ENCODE data around the gene BNC2. TPM values are rescaled to one million over a fixed set of nuclear protein-coding genes. Genes with fewer than 3 reads are reported as not detected.
"Not testable (repeated sequence)": the region's sequence is repeated elsewhere in the genome, so short reads cannot be mapped to it uniquely, and the experiment has no call there.

Gene BNC2
- total RNA-seq, result 1 to 10 TPM in 4 of 6 donors, under 1 TPM in 2; 0.56 to 7.6 (median 2.4) TPM
- polyA plus RNA-seq, result under 1 TPM; 0.28 to 0.42 TPM

- ATAC-seq (peak; percentile 46 to 67 (median 56)), DNase-seq (peak in 3 of 6 donors; percentile 31 to 65 (median 55)), FAIRE-seq (no peak)
- TF ChIP-seq CTCF (IDR thresholded peaks at IDR 0.05), result no peak
- 1 to 2% methylated on average over 47 to 58 of the region's 58 CpGs for WGBS, 2 donors
- Histone ChIP-seq H3K4me1 (no peaks in the 10 kb centered on the region), H3K27ac (peak within 1 kb of the TSS in 2 of 4 donors; percentile 44 to 66), H3K27me3 (peaks cover 0 to 7% (median 0%) of the 10 kb centered on the region in 4 donors), H3K9me3 (no peaks in the 10 kb centered on the region), H3K36me3 (no peaks in the 10 kb centered on the region), H3K4me3 (peak within 1 kb of the TSS; percentile 29 to 59 (median 40))
- intact Hi-C loops (cut with DNase I), result no loop called here
Measured at GRCh38 chr9:16870596-16871335, at the start of gene BNC2. Gene BNC2 (minus strand): TSS chr9:16870670. CDS start chr9:16870648, 22 bp downstream.

- no peak overlapping the region for H3K27ac ChIP-seq
- H3K9me3 ChIP-seq, result no peaks in the 10 kb centered on the region
- no peak overlapping the region for H3K4me3 ChIP-seq
- 46 to 65% methylated on average over 4 of the region's 4 CpGs for WGBS, 2 donors
- no peak for TF ChIP-seq CTCF (IDR thresholded peaks at IDR 0.05)
- H3K36me3 ChIP-seq, result no peaks in the 10 kb centered on the region
- no peaks in the 10 kb centered on the region for H3K4me1 ChIP-seq
- H3K27me3 ChIP-seq, result no peaks in the 10 kb centered on the region
- DNase-seq (no peak), ATAC-seq (no peak), FAIRE-seq (no peak)
- intact Hi-C loops (cut with DNase I), result no loop called here
Measured at GRCh38 chr9:16918920-16919319, 48.5 kb upstream of the BNC2 start.

GRCh38 chr9:16915126-16915831, 44.8 kb upstream of the BNC2 start:
- TF ChIP-seq CTCF (IDR thresholded peaks at IDR 0.05), result no peak
- intact Hi-C loops (cut with DNase I), result no loop called here
- no peaks in the 10 kb centered on the region for H3K27me3 ChIP-seq
- 82 to 94% methylated on average over 6 of the region's 6 CpGs for WGBS, 2 donors
- no peak for DNase-seq
- no peak for ATAC-seq
- FAIRE-seq, result no peak
- no peak overlapping the region for H3K4me3 ChIP-seq
- no peak overlapping the region for H3K27ac ChIP-seq
- H3K36me3 ChIP-seq, result no peaks in the 10 kb centered on the region
- no peaks in the 10 kb centered on the region for H3K9me3 ChIP-seq
- no peaks in the 10 kb centered on the region for H3K4me1 ChIP-seq

DNA sequence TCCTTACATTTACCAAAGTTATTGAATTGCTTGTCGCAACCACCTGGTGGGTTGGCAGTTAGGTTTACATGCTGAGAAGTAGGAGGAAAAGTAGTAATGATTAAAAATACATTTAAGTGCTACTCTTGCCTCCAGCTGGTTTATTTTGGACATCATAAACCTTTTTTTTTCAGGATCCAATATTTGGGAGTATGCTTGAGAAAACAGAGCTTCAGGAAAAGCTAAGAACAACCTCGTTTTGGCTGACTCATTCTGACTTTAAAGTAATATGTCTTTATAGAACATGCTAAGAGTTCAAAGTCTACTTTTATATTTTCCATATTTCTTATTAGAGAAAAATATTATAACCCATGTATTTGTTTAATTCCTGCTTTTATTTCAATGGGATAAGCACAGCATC, 41.7 kb upstream of the BNC2 start:
- ATAC-seq (no peak), DNase-seq (no peak), FAIRE-seq (no peak)
- Histone ChIP-seq H3K27me3 (no peaks in the 10 kb centered on the region), H3K4me1 (no peaks in the 10 kb centered on the region), H3K4me3 (no peak overlapping the region), H3K36me3 (no peaks in the 10 kb centered on the region), H3K27ac (no peak overlapping the region), H3K9me3 (no peaks in the 10 kb centered on the region)
- no peak for TF ChIP-seq CTCF (IDR thresholded peaks at IDR 0.05)
- intact Hi-C loops (cut with DNase I), result no loop called here
- WGBS, 2 donors, result 53 to 71% methylated on average over 2 of the region's 2 CpGs

GRCh38 chr9:16908206-16908605, 37.7 kb upstream of the BNC2 start:
- DNase-seq; FAIRE-seq; H3K4me1 ChIP-seq; H3K4me3 ChIP-seq; intact Hi-C loops (cut with DNase I); H3K9me3 ChIP-seq; H3K27ac ChIP-seq; H3K36me3 ChIP-seq; H3K27me3 ChIP-seq; ATAC-seq: not testable (repeated sequence)
